Keratinocyte (primary cell): ENCODE data around the gene LSM11. TPM values are rescaled to one million over a fixed set of nuclear protein-coding genes. Genes with fewer than 3 reads are reported as not detected.

Experiments used
- DNase-seq: peaks from one replicate; pipeline ENCODE4 v3.0.0-alpha.2; 2011; ENCODE audit warnings: low read depth, missing footprints, low spot score
- FAIRE-seq: peaks from 2 replicates; lab custom pipeline; 2011; peaks lifted over from hg19 to GRCh38; lab: Jason Lieb, UNC
- H2AFZ ChIP-seq: 2 replicates; pipeline ENCODE4 v1.6.0; 2012; ENCODE audit warnings: low read length, control low read depth, inconsistent platforms; ENCODE audit not compliant: control insufficient read depth
- H3K27ac ChIP-seq: 2 replicates; pipeline ENCODE4 v1.5.1; 2011; ENCODE audit warnings: low read length; ENCODE audit not compliant: control insufficient read depth, insufficient read depth
- H3K27me3 ChIP-seq: 3 replicates; pipeline ENCODE4 v1.6.0; 2011; ENCODE audit warnings: low read length; ENCODE audit not compliant: control insufficient read depth, insufficient read depth; ENCODE audit errors: extremely low read depth
- H3K36me3 ChIP-seq, 2 experiments: 2 replicates in 1 of 2; 3 replicates in 1 of 2; pipeline ENCODE4 v1.5.1; 2011; ENCODE audit warnings: low read length in 2 of 2, mild to moderate bottlenecking in 1 of 2; ENCODE audit not compliant: control insufficient read depth in 2 of 2, insufficient read depth in 2 of 2; ENCODE audit errors: extremely low read depth in 1 of 2
- H3K4me1 ChIP-seq: 3 replicates; pipeline ENCODE4 v1.5.1; 2011; ENCODE audit warnings: low read length; ENCODE audit not compliant: control insufficient read depth, insufficient read depth; ENCODE audit errors: extremely low read depth
- H3K4me2 ChIP-seq: 3 replicates; pipeline ENCODE4 v1.6.0; 2011; ENCODE audit warnings: low read depth, low read length; ENCODE audit not compliant: control insufficient read depth, insufficient read depth; ENCODE audit errors: extremely low read depth
- H3K4me3 ChIP-seq, 3 experiments: fragments of 200-600 bp in 1 of 3; sonication (generic) in 1 of 3; 2 replicates in 2 of 3; 3 replicates in 1 of 3; pipeline ENCODE4 v1.5.1; 2011 to 2016; ENCODE audit warnings: low read length in 3 of 3, mild to moderate bottlenecking in 3 of 3, control low read depth in 2 of 3, inconsistent platforms in 1 of 3, low read depth in 1 of 3, mixed read lengths in 1 of 3, mixed run types in 1 of 3, moderate library complexity in 1 of 3; ENCODE audit not compliant: control insufficient read depth in 2 of 3, insufficient read depth in 2 of 3; ENCODE audit errors: extremely low read depth in 1 of 3
- H3K79me2 ChIP-seq: 2 replicates; pipeline ENCODE4 v1.6.0; 2012; ENCODE audit warnings: low read length; ENCODE audit not compliant: control insufficient read depth, insufficient read depth
- H3K9ac ChIP-seq: 3 replicates; pipeline ENCODE4 v1.6.0; 2011; ENCODE audit warnings: low read length; ENCODE audit not compliant: control insufficient read depth, insufficient read depth; ENCODE audit errors: extremely low read depth
- H3K9me1 ChIP-seq: 3 replicates; pipeline ENCODE4 v1.6.0; 2011; ENCODE audit warnings: low read length; ENCODE audit not compliant: control insufficient read depth, insufficient read depth; ENCODE audit errors: extremely low read depth
- H3K9me3 ChIP-seq: 2 replicates; pipeline ENCODE4 v1.5.1; 2012; ENCODE audit warnings: low read depth, low read length; ENCODE audit not compliant: control insufficient read depth
- H4K20me1 ChIP-seq: 3 replicates; pipeline ENCODE4 v1.6.0; 2011; ENCODE audit warnings: low read length; ENCODE audit not compliant: control insufficient read depth, insufficient read depth; ENCODE audit errors: extremely low read depth
- EZH2 ChIP-seq: IDR thresholded peaks from one replicate; pipeline ENCODE4 v1.6.1; 2012; ENCODE audit warnings: inconsistent platforms, mild to moderate bottlenecking, low read length, moderate library complexity
- dilution Hi-C: fragments of 300-500 bp; cut with MboI; formaldehyde crosslinking; loops from one replicate; pipeline ENCODE4 v1.7.0; 2020; ENCODE audit warnings: low sequenced_read_pairs; ENCODE audit not compliant: extremely low pct_ligation_motif_present
- polyA plus RNA-seq, 5 experiments: library from polyadenylated mRNA; depleted of rRNA in 3 of 5; stranded (reverse) in 3 of 5; stranded (forward) in 1 of 5; unstranded in 1 of 5; fragments of >200 nt; gene quantifications; 1 replicate in 1 of 5; 2 replicates in 3 of 5; 3 replicates in 1 of 5; pipeline versions ENCODE4 v1.2.1 to v1.2.3, GENCODE V29; 2011 to 2012; ENCODE audit warnings: missing spikeins in 2 of 5, low read depth in 1 of 5, low replicate concordance in 1 of 5
- TF ChIP-seq, protein P1 (sequence below), 3 experiments: IDR thresholded peaks in 1 of 3; conservative IDR thresholded peaks in 1 of 3; optimal IDR thresholded peaks in 1 of 3; 2 replicates in 2 of 3; 3 replicates in 1 of 3; pipeline versions ENCODE3 to v1.5.1; 2011; ENCODE audit warnings: low read length in 3 of 3, mild to moderate bottlenecking in 3 of 3, moderate library complexity in 2 of 3, control low read depth in 1 of 3, inconsistent platforms in 1 of 3; ENCODE audit not compliant: insufficient read depth in 2 of 3; ENCODE audit errors: extremely low read depth in 1 of 3

The LSM11 gene
- polyA plus RNA-seq, 1 donor (not counting 4 experiments of a cell fraction or from before 2014, with no cell fraction given), result 2.7 TPM

DNA sequence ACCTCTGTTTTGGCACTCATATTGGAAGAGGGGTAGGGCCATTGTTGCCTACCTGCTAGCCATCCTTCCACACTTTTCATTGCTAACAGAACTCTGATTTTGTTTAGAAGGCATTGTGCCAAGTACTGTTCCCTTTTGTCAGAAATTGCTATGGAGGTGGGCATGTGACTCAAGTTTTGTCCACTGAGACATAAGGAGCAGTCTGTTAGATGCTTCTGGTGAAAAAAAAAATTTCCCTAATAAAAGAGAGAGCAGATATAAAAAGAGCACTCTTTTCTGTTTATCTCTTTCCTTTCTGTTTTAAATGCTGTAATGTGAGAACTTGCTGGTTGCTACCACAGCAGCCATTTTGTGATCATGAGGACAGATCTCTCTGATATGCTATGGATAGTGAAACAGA lies 34.2 kb upstream of the LSM11 start:
- H3K9me1 ChIP-seq, result no peaks in the 10 kb centered on the region
- no peaks in the 10 kb centered on the region for H3K4me1 ChIP-seq
- dilution Hi-C loops, result no loop called here
- no peak overlapping the region for H3K4me3 ChIP-seq
- no peaks in the 10 kb centered on the region for H4K20me1 ChIP-seq
- H3K27ac ChIP-seq, result no peak overlapping the region
- no peak overlapping the region for H3K9ac ChIP-seq
- no peak overlapping the region for H2AFZ ChIP-seq
- TF ChIP-seq, protein P1, sequence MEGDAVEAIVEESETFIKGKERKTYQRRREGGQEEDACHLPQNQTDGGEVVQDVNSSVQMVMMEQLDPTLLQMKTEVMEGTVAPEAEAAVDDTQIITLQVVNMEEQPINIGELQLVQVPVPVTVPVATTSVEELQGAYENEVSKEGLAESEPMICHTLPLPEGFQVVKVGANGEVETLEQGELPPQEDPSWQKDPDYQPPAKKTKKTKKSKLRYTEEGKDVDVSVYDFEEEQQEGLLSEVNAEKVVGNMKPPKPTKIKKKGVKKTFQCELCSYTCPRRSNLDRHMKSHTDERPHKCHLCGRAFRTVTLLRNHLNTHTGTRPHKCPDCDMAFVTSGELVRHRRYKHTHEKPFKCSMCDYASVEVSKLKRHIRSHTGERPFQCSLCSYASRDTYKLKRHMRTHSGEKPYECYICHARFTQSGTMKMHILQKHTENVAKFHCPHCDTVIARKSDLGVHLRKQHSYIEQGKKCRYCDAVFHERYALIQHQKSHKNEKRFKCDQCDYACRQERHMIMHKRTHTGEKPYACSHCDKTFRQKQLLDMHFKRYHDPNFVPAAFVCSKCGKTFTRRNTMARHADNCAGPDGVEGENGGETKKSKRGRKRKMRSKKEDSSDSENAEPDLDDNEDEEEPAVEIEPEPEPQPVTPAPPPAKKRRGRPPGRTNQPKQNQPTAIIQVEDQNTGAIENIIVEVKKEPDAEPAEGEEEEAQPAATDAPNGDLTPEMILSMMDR (optimal IDR thresholded peaks at IDR 0.05 in 1 of 3, IDR thresholded peaks at IDR 0.05 in 1 of 3, conservative IDR thresholded peaks at IDR 0.05 in 1 of 3; ENCODE audit: extremely low read depth in 1 of 3, insufficient read depth in 2 of 3, low read length in 3 of 3), result no peak
- TF ChIP-seq EZH2, result no peak
- no peaks in the 10 kb centered on the region for H3K27me3 ChIP-seq
- H3K4me2 ChIP-seq, result no peak overlapping the region
- no peak for DNase-seq
- no peaks in the 10 kb centered on the region for H3K9me3 ChIP-seq
- no peaks in the 10 kb centered on the region for H3K79me2 ChIP-seq
- H3K36me3 ChIP-seq, result no peaks in the 10 kb centered on the region
- FAIRE-seq, result no peak

DNA sequence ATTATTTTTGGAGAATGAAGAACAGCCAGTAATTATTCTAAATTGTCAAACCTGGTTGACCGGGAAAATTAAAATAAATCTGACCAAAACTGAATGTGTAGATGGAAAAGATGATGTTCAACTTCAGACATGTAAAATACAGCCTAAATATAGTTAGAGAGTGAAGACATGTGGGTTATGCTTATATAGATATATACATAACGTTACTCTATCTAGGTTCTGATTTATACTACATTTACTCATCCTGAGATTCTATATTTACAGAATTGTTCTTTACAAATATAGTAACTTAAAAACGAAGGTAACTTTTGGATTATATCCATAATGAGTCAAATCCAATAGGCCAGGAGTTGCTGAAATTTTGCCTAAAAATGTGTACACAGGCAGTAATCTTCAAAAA lies 33.1 kb upstream of the LSM11 start:
- dilution Hi-C loops, result no loop called here
- FAIRE-seq (no peak), DNase-seq (no peak)
- H3K9me3 ChIP-seq, result no peaks in the 10 kb centered on the region
- no peaks in the 10 kb centered on the region for H3K36me3 ChIP-seq
- no peaks in the 10 kb centered on the region for H4K20me1 ChIP-seq
- TF ChIP-seq EZH2, result no peak
- TF ChIP-seq, protein P1 (optimal IDR thresholded peaks at IDR 0.05 in 1 of 3, IDR thresholded peaks at IDR 0.05 in 1 of 3, conservative IDR thresholded peaks at IDR 0.05 in 1 of 3; ENCODE audit: extremely low read depth in 1 of 3, insufficient read depth in 2 of 3, low read length in 3 of 3), result no peak
- H3K27me3 ChIP-seq, result no peaks in the 10 kb centered on the region
- no peak overlapping the region for H3K4me3 ChIP-seq
- H3K4me2 ChIP-seq, result no peak overlapping the region
- H3K79me2 ChIP-seq, result no peaks in the 10 kb centered on the region
- no peak overlapping the region for H3K9ac ChIP-seq
- H3K27ac ChIP-seq, result no peak overlapping the region
- H3K4me1 ChIP-seq, result no peaks in the 10 kb centered on the region
- H3K9me1 ChIP-seq, result no peaks in the 10 kb centered on the region
- no peak overlapping the region for H2AFZ ChIP-seq
